Retina (tissue), 1 donor: ENCODE measurements around the gene FGL2.
"Not testable (repeated sequence)": the region's sequence is repeated elsewhere in the genome, so short reads cannot be mapped to it uniquely, and the experiment has no call there.

Source experiments
- DNase-seq: peaks from one replicate; pipeline ENCODE4 v3.0.0-alpha.2; 2016

The FGL2 gene

GRCh38 chr7:77154917-77155464 is 44.6 kb downstream of the FGL2 start:
- peak; percentile 1 for DNase-seq

GRCh38 chr7:77152232-77152631 is 47.4 kb downstream of the FGL2 start:
- not testable (repeated sequence) for DNase-seq
